Measurements from ENCODE around the gene RBBP8NL. TPM values are rescaled to one million over a fixed set of nuclear protein-coding genes. Genes with fewer than 3 reads are reported as not detected.
A peak's percentile ranks its signal among the peaks of the same experiment; 100 is the strongest.

RBBP8NL gene
- total RNA-seq, 4 donors from 2014 or later = not detected

GRCh38 chr20:62474604-62475026, 47.3 kb upstream of the RBBP8NL start:
- H3K4me3 ChIP-seq = peak overlapping the region in 3 of 4 donors; percentile 38 to 55 (median 39)
- peaks cover 4 to 96% (median 46%) of the 10 kb centered on the region in 4 donors for H3K27me3 ChIP-seq
- no peak overlapping the region for H3K27ac ChIP-seq (replicated peaks in 1 of 4)
- peaks cover 11 to 31% (median 30%) of the 10 kb centered on the region in 4 donors for H3K4me1 ChIP-seq
- intact Hi-C loops (cut with DNase I) = no loop called here
- no peak for TF ChIP-seq POLR2AphosphoS5 (IDR thresholded peaks at IDR 0.05)
- TF ChIP-seq CTCF (IDR thresholded peaks at IDR 0.05) = no peak
- no peak for TF ChIP-seq EP300 (IDR thresholded peaks at IDR 0.05)
- TF ChIP-seq POLR2A (IDR thresholded peaks at IDR 0.05; ENCODE audit: low read depth) = no peak
- H3K9me3 ChIP-seq = no peaks in the 10 kb centered on the region
- no peak for DNase-seq (ENCODE audit: extremely low spot score)
- 31% methylated on average over 17 of the region's 25 CpGs for WGBS
- no peaks in the 10 kb centered on the region for H3K36me3 ChIP-seq

GRCh38 chr20:62473717-62474603, 46.6 kb upstream of the RBBP8NL start:
- H3K27ac ChIP-seq (replicated peaks in 1 of 4) = no peak overlapping the region
- no peak for TF ChIP-seq POLR2AphosphoS5 (IDR thresholded peaks at IDR 0.05)
- no peak for TF ChIP-seq CTCF (IDR thresholded peaks at IDR 0.05)
- no peak for TF ChIP-seq POLR2A (IDR thresholded peaks at IDR 0.05; ENCODE audit: low read depth)
- no peak for TF ChIP-seq EP300 (IDR thresholded peaks at IDR 0.05)
- no peaks in the 10 kb centered on the region for H3K36me3 ChIP-seq
- intact Hi-C loops (cut with DNase I) = no loop called here
- H3K4me3 ChIP-seq = no peak overlapping the region
- peaks cover 4 to 96% (median 43%) of the 10 kb centered on the region in 4 donors for H3K27me3 ChIP-seq
- WGBS = 45% methylated on average over 26 of the region's 52 CpGs
- H3K9me3 ChIP-seq = no peaks in the 10 kb centered on the region
- H3K4me1 ChIP-seq = peaks cover 11 to 31% (median 30%) of the 10 kb centered on the region in 4 donors
- no peak for DNase-seq (ENCODE audit: extremely low spot score)

GRCh38 chr20:62472941-62473585, 45.7 kb upstream of the RBBP8NL start:
- WGBS = 91% methylated on average over 20 of the region's 30 CpGs
- Histone ChIP-seq H3K36me3 (no peaks in the 10 kb centered on the region), H3K4me1 (peaks cover 11 to 31% (median 30%) of the 10 kb centered on the region in 4 donors), H3K27ac (replicated peaks in 1 of 4) (no peak overlapping the region), H3K9me3 (no peaks in the 10 kb centered on the region), H3K4me3 (no peak overlapping the region), H3K27me3 (peaks cover 4 to 96% (median 39%) of the 10 kb centered on the region in 4 donors)
- no peak for TF ChIP-seq EP300 (IDR thresholded peaks at IDR 0.05)
- TF ChIP-seq POLR2AphosphoS5 (IDR thresholded peaks at IDR 0.05) = no peak
- TF ChIP-seq POLR2A (IDR thresholded peaks at IDR 0.05; ENCODE audit: low read depth) = no peak
- TF ChIP-seq CTCF (IDR thresholded peaks at IDR 0.05) = no peak
- DNase-seq (ENCODE audit: extremely low spot score) = no peak
- intact Hi-C loops (cut with DNase I) = no loop called here

- intact Hi-C loops (cut with DNase I) = no loop called here
- Histone ChIP-seq H3K27ac (replicated peaks in 1 of 4) (no peak overlapping the region), H3K36me3 (no peaks in the 10 kb centered on the region), H3K9me3 (no peaks in the 10 kb centered on the region), H3K4me1 (peaks cover 11 to 31% (median 30%) of the 10 kb centered on the region in 4 donors), H3K27me3 (peaks cover 4 to 96% (median 32%) of the 10 kb centered on the region in 4 donors), H3K4me3 (no peak overlapping the region)
- WGBS = 84% methylated on average over 17 of the region's 23 CpGs
- TF ChIP-seq EP300 (IDR thresholded peaks at IDR 0.05) = no peak
- no peak for TF ChIP-seq POLR2A (IDR thresholded peaks at IDR 0.05; ENCODE audit: low read depth)
- TF ChIP-seq POLR2AphosphoS5 (IDR thresholded peaks at IDR 0.05) = no peak
- TF ChIP-seq CTCF (IDR thresholded peaks at IDR 0.05) = no peak
- DNase-seq (ENCODE audit: extremely low spot score) = no peak
Observed at GRCh38 chr20:62472138-62472940, 45.0 kb upstream of the RBBP8NL start.

All from esophagus muscularis mucosa (tissue), 4 donors.